ENCODE results near the gene KIF19.
A peak's percentile ranks its signal among the peaks of the same experiment; 100 is the strongest.

Gene KIF19

GRCh38 chr17:74367206-74367605, 41.2 kb downstream of the KIF19 start, which contains the start of gene GPR142:
Gene GPR142 (plus strand): TSS chr17:74367506. CDS start chr17:74369541, 2,035 bp downstream.
- DNase-seq (no peak), ATAC-seq (ENCODE audit: insufficient read depth, low read depth) (no peak)
- Histone ChIP-seq H2AFZ (ENCODE audit: low read depth, low read length) (no peak within 1 kb of the TSS), H3K27ac (ENCODE audit: low read length) (no peak within 1 kb of the TSS), H3K9me3 (ENCODE audit: insufficient read depth, low read length, severe bottlenecking) (no peaks in the 10 kb centered on the region), H3K4me1 (ENCODE audit: insufficient read depth, low read length) (no peaks in the 10 kb centered on the region), H3K9ac (ENCODE audit: low read depth, low read length) (no peak within 1 kb of the TSS), H3K79me2 (ENCODE audit: insufficient read depth, low read length) (no peaks in the 10 kb centered on the region), H4K20me1 (ENCODE audit: insufficient read depth, low read length) (peaks cover 26% of the 10 kb centered on the region), H3K36me3 (ENCODE audit: insufficient read depth, low read length) (no peaks in the 10 kb centered on the region), H3K4me2 (ENCODE audit: insufficient read depth, low read length) (no peak within 1 kb of the TSS), H3K27me3 (ENCODE audit: insufficient read depth, low read length, poor library complexity) (peaks cover 5% of the 10 kb centered on the region), H3K4me3 (ENCODE audit: low read depth in 1 of 2, low read length in 2 of 2) (no peak within 1 kb of the TSS)
- TF ChIP-seq EZH2 (IDR thresholded peaks at IDR 0.05; ENCODE audit: borderline replicate concordance, low read depth, low read length, severe bottlenecking), result no peak
- TF ChIP-seq CTCF (IDR thresholded peaks at IDR 0.05; ENCODE audit: borderline replicate concordance, extremely low read depth, low read length, poor library complexity, severe bottlenecking), result no peak

- Histone ChIP-seq H3K4me1 (ENCODE audit: insufficient read depth, low read length) (no peaks in the 10 kb centered on the region), H3K27ac (ENCODE audit: low read length) (no peak overlapping the region), H3K4me3 (ENCODE audit: low read depth in 1 of 2, low read length in 2 of 2) (no peak overlapping the region), H3K9ac (ENCODE audit: low read depth, low read length) (no peak overlapping the region), H3K4me2 (ENCODE audit: insufficient read depth, low read length) (no peak overlapping the region), H2AFZ (ENCODE audit: low read depth, low read length) (no peak overlapping the region), H4K20me1 (ENCODE audit: insufficient read depth, low read length) (peaks cover 24% of the 10 kb centered on the region), H3K79me2 (ENCODE audit: insufficient read depth, low read length) (no peaks in the 10 kb centered on the region), H3K27me3 (ENCODE audit: insufficient read depth, low read length, poor library complexity) (peaks cover 5% of the 10 kb centered on the region), H3K9me3 (ENCODE audit: insufficient read depth, low read length, severe bottlenecking) (no peaks in the 10 kb centered on the region), H3K36me3 (ENCODE audit: insufficient read depth, low read length) (no peaks in the 10 kb centered on the region)
- DNase-seq (peak; percentile 65), ATAC-seq (ENCODE audit: insufficient read depth, low read depth) (peak; percentile 80)
- TF ChIP-seq CTCF (IDR thresholded peaks at IDR 0.05; ENCODE audit: borderline replicate concordance, extremely low read depth, low read length, poor library complexity, severe bottlenecking) (peak; percentile 97), EZH2 (IDR thresholded peaks at IDR 0.05; ENCODE audit: borderline replicate concordance, low read depth, low read length, severe bottlenecking) (no peak)
Measured at GRCh38 chr17:74368341-74369081, 42.5 kb downstream of the KIF19 start.

GRCh38 chr17:74369221-74369620, 43.2 kb downstream of the KIF19 start:
- ATAC-seq (ENCODE audit: insufficient read depth, low read depth) (peak; percentile 71), DNase-seq (peak; percentile 56)
- H4K20me1 ChIP-seq (ENCODE audit: insufficient read depth, low read length), result peaks cover 24% of the 10 kb centered on the region
- no peak overlapping the region for H3K4me3 ChIP-seq (ENCODE audit: low read depth in 1 of 2, low read length in 2 of 2)
- H3K4me1 ChIP-seq (ENCODE audit: insufficient read depth, low read length), result no peaks in the 10 kb centered on the region
- peaks cover 5% of the 10 kb centered on the region for H3K27me3 ChIP-seq (ENCODE audit: insufficient read depth, low read length, poor library complexity)
- no peaks in the 10 kb centered on the region for H3K9me3 ChIP-seq (ENCODE audit: insufficient read depth, low read length, severe bottlenecking)
- H3K27ac ChIP-seq (ENCODE audit: low read length), result no peak overlapping the region
- no peak for TF ChIP-seq CTCF (IDR thresholded peaks at IDR 0.05; ENCODE audit: borderline replicate concordance, extremely low read depth, low read length, poor library complexity, severe bottlenecking)
- TF ChIP-seq EZH2 (IDR thresholded peaks at IDR 0.05; ENCODE audit: borderline replicate concordance, low read depth, low read length, severe bottlenecking), result no peak
- H3K9ac ChIP-seq (ENCODE audit: low read depth, low read length), result no peak overlapping the region
- H3K79me2 ChIP-seq (ENCODE audit: insufficient read depth, low read length), result no peaks in the 10 kb centered on the region
- H3K4me2 ChIP-seq (ENCODE audit: insufficient read depth, low read length), result no peak overlapping the region
- H3K36me3 ChIP-seq (ENCODE audit: insufficient read depth, low read length), result no peaks in the 10 kb centered on the region
- H2AFZ ChIP-seq (ENCODE audit: low read depth, low read length), result no peak overlapping the region

Data from DND-41 (cell line).